ENCODE measurements around the gene IL4.

Gene IL4

DNA sequence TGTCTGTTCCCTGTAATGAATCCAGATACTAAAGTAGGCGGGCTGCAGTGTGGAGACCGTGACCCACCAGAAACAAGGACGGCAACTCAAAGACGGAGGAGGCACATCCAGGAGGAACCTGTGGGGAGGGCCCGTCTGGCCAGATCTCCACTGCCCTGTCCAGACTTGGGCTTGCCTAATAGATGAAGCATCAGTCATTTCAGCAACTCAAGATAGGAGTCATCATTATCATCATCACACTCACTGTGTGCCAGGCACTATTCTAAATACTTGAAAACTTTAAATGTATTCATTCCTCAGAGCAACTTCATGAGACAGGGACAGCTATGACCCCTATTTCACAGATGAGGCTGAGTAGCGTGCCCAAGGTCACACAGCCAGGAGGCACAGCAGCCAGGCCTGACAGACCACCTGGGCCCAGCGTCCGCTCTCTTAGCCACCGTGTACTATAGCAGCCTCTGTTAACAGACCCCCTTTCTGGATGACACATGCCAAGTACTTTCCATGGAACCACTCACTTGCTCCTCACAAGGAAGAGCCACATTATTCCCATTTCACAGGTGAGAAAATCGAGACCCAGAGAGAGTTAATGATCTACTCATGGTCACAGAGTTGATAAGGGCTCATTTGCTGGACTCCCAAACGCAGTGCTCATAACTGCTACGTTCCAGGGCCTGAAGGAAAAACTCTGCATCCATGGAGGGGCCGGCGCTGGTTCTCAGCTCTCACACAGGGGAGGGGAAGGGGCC, 4.9 kb upstream of the IL4 start:
- Histone ChIP-seq H3K36me3 (ENCODE audit: control insufficient read depth, insufficient read depth, low read length) (no peaks in the 10 kb centered on the region), H2AK5ac (ENCODE audit: low read length) (no peak overlapping the region), H3K4me3 (ENCODE audit: low read length) (no peak overlapping the region), H3K27ac (ENCODE audit: low read depth, low read length) (no peak overlapping the region), H2BK120ac (ENCODE audit: low read depth, low read length) (no peak overlapping the region), H3K4me1 (ENCODE audit: control insufficient read depth, low read depth, low read length) (peaks cover 2% of the 10 kb centered on the region), H3K79me2 (ENCODE audit: control insufficient read depth, insufficient read depth, low read length) (no peaks in the 10 kb centered on the region), H3K56ac (ENCODE audit: low read length) (no peak overlapping the region), H3K23ac (ENCODE audit: low read length) (no peak overlapping the region), H2BK15ac (replicated peaks; ENCODE audit: low read depth) (no peak overlapping the region), H3K9ac (ENCODE audit: low read length) (no peak overlapping the region), H4K8ac (ENCODE audit: low read depth, low read length) (no peak overlapping the region), H3K4ac (ENCODE audit: low read depth, low read length) (no peak overlapping the region), H3K18ac (ENCODE audit: low read length) (no peak overlapping the region), H3K79me1 (ENCODE audit: low read length) (no peaks in the 10 kb centered on the region), H4K5ac (ENCODE audit: low read length) (no peak overlapping the region), H3K4me2 (ENCODE audit: low read length) (no peak overlapping the region), H2BK5ac (ENCODE audit: low read length) (no peak overlapping the region), H3K27me3 (ENCODE audit: insufficient read depth, low read length, poor library complexity) (no peaks in the 10 kb centered on the region)
- no CpG with 5 or more reads among the region's 14 CpGs for WGBS (ENCODE audit: extremely low coverage, insufficient coverage, low lambda C conversion rate)
- no peak for DNase-seq

DNA sequence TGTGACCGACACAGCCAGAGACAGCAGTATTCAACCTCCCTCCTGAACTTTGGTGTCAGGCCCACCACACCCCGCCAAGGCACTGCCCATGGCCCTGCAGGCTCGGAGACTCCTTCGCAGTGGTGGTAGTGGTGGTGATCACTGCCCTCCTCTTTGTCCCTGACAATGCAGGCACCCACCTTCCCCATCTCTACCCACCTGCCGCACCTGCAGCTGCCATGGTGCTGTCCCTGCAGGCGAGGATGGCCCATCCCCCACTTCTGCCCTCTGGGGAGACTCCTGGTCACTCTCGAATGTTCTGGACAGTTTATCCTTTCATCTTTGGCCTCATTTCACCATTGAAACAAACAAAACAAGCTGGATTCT, 4.4 kb upstream of the IL4 start:
- no peak overlapping the region for H3K4ac ChIP-seq (ENCODE audit: low read depth, low read length)
- H3K36me3 ChIP-seq (ENCODE audit: control insufficient read depth, insufficient read depth, low read length), result no peaks in the 10 kb centered on the region
- H3K79me2 ChIP-seq (ENCODE audit: control insufficient read depth, insufficient read depth, low read length), result no peaks in the 10 kb centered on the region
- H2BK5ac ChIP-seq (ENCODE audit: low read length), result no peak overlapping the region
- H2BK120ac ChIP-seq (ENCODE audit: low read depth, low read length), result no peak overlapping the region
- no CpG with 5 or more reads among the region's 7 CpGs for WGBS (ENCODE audit: extremely low coverage, insufficient coverage, low lambda C conversion rate)
- no peak overlapping the region for H4K8ac ChIP-seq (ENCODE audit: low read depth, low read length)
- H2BK15ac ChIP-seq (replicated peaks; ENCODE audit: low read depth), result no peak overlapping the region
- no peak overlapping the region for H3K9ac ChIP-seq (ENCODE audit: low read length)
- H4K5ac ChIP-seq (ENCODE audit: low read length), result no peak overlapping the region
- H3K4me1 ChIP-seq (ENCODE audit: control insufficient read depth, low read depth, low read length), result peaks cover 2% of the 10 kb centered on the region
- no peak for DNase-seq
- H3K79me1 ChIP-seq (ENCODE audit: low read length), result no peaks in the 10 kb centered on the region
- no peak overlapping the region for H3K4me3 ChIP-seq (ENCODE audit: low read length)
- H3K27ac ChIP-seq (ENCODE audit: low read depth, low read length), result no peak overlapping the region
- no peak overlapping the region for H3K18ac ChIP-seq (ENCODE audit: low read length)
- no peaks in the 10 kb centered on the region for H3K27me3 ChIP-seq (ENCODE audit: insufficient read depth, low read length, poor library complexity)
- H3K56ac ChIP-seq (ENCODE audit: low read length), result no peak overlapping the region
- H3K23ac ChIP-seq (ENCODE audit: low read length), result no peak overlapping the region
- no peak overlapping the region for H2AK5ac ChIP-seq (ENCODE audit: low read length)
- H3K4me2 ChIP-seq (ENCODE audit: low read length), result no peak overlapping the region

DNA sequence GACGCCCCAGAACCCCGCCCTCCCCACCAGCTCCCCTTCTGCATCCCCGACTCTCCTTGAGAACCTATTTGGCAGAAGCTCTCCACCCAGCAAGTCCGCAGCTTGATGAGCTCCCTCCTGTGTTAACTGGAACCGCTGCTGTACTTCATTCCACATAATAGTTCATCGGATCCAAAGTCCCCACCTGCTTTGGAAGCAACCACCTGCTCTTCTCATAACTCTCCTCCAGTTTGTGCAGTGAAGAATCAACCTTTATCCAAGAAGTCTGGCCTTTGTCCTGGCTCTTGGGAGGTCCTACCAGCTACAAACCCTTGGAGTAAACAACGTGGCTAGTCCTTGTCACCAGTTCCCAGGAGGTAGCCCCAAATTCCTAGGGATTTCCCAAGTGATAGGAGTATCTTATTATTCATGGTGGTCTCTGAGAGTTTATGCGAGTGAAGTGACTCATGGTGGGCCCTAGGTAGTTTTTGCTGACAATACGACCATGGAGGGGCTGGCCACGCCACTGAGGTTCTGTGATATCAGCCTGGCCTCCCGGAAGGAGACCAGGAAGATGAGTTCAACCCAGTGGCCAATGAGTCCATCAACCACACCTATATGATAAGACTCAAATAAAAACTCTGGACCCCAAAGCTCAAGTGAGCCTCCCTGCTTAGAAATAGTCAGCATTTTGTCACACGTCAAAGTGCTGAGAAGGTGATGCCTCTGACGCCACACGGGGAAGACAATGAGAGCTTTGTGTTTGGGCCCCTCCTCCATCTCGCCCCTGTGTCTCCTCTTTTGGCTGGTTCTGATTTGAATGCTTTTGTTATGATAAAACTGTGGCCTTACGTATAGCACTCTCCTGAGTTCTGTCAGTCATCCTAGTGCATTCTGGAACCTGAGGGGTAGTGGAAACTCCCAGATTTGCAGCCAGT, 3.6 kb upstream of the IL4 start:
- Histone ChIP-seq H3K56ac (ENCODE audit: low read length) (no peak overlapping the region), H3K4me1 (ENCODE audit: control insufficient read depth, low read depth, low read length) (peaks cover 2% of the 10 kb centered on the region), H3K79me2 (ENCODE audit: control insufficient read depth, insufficient read depth, low read length) (no peaks in the 10 kb centered on the region), H2AK5ac (ENCODE audit: low read length) (no peak overlapping the region), H3K23ac (ENCODE audit: low read length) (no peak overlapping the region), H3K4ac (ENCODE audit: low read depth, low read length) (no peak overlapping the region), H4K5ac (ENCODE audit: low read length) (no peak overlapping the region), H3K36me3 (ENCODE audit: control insufficient read depth, insufficient read depth, low read length) (no peaks in the 10 kb centered on the region), H3K4me2 (ENCODE audit: low read length) (no peak overlapping the region), H3K79me1 (ENCODE audit: low read length) (no peaks in the 10 kb centered on the region), H2BK15ac (replicated peaks; ENCODE audit: low read depth) (no peak overlapping the region), H3K27ac (ENCODE audit: low read depth, low read length) (no peak overlapping the region), H2BK5ac (ENCODE audit: low read length) (no peak overlapping the region), H4K8ac (ENCODE audit: low read depth, low read length) (no peak overlapping the region), H3K9ac (ENCODE audit: low read length) (no peak overlapping the region), H2BK120ac (ENCODE audit: low read depth, low read length) (no peak overlapping the region), H3K4me3 (ENCODE audit: low read length) (no peak overlapping the region), H3K27me3 (ENCODE audit: insufficient read depth, low read length, poor library complexity) (no peaks in the 10 kb centered on the region), H3K18ac (ENCODE audit: low read length) (no peak overlapping the region)
- no peak for DNase-seq
- WGBS (ENCODE audit: extremely low coverage, insufficient coverage, low lambda C conversion rate), result no CpG with 5 or more reads among the region's 16 CpGs

DNA sequence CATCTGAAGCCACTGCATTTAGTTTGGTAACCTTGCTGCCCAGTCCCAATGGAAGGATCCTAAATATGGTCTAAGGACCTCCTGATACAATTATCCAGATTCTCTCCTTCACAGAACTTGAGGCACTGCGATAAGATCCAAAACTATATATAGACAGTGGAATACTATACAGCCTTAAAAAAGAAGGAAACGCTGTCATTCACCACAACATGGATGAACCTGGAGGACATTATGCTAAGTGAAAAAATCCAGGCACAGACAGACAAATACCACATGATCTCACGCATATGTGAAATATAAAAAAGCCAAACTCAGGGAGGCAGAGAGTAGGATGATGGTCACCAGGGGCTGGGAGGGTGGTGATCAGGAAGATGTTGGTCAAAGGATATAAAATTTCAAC, 2.8 kb upstream of the IL4 start:
- WGBS (ENCODE audit: extremely low coverage, insufficient coverage, low lambda C conversion rate), result no CpG with 5 or more reads among the region's 3 CpGs
- no peak overlapping the region for H2BK5ac ChIP-seq (ENCODE audit: low read length)

DNA sequence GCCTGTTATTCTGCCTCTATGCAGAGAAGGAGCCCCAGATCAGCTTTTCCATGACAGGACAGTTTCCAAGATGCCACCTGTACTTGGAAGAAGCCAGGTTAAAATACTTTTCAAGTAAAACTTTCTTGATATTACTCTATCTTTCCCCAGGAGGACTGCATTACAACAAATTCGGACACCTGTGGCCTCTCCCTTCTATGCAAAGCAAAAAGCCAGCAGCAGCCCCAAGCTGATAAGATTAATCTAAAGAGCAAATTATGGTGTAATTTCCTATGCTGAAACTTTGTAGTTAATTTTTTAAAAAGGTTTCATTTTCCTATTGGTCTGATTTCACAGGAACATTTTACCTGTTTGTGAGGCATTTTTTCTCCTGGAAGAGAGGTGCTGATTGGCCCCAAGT, 301 bp upstream of the IL4 start:
- Histone ChIP-seq H3K27ac (ENCODE audit: low read depth, low read length) (no peak overlapping the region), H4K5ac (ENCODE audit: low read length) (no peak overlapping the region), H3K79me2 (ENCODE audit: control insufficient read depth, insufficient read depth, low read length) (no peaks in the 10 kb centered on the region), H3K27me3 (ENCODE audit: insufficient read depth, low read length, poor library complexity) (no peaks in the 10 kb centered on the region), H2BK15ac (replicated peaks; ENCODE audit: low read depth) (no peak overlapping the region), H3K4me2 (ENCODE audit: low read length) (no peak overlapping the region), H3K18ac (ENCODE audit: low read length) (no peak overlapping the region), H3K4me3 (ENCODE audit: low read length) (no peak overlapping the region), H2AK5ac (ENCODE audit: low read length) (no peak overlapping the region), H3K79me1 (ENCODE audit: low read length) (no peaks in the 10 kb centered on the region), H3K4me1 (ENCODE audit: control insufficient read depth, low read depth, low read length) (peaks cover 2% of the 10 kb centered on the region), H3K4ac (ENCODE audit: low read depth, low read length) (no peak overlapping the region), H3K56ac (ENCODE audit: low read length) (no peak overlapping the region), H3K9ac (ENCODE audit: low read length) (no peak overlapping the region), H3K36me3 (ENCODE audit: control insufficient read depth, insufficient read depth, low read length) (no peaks in the 10 kb centered on the region), H2BK120ac (ENCODE audit: low read depth, low read length) (no peak overlapping the region), H4K8ac (ENCODE audit: low read depth, low read length) (no peak overlapping the region), H2BK5ac (ENCODE audit: low read length) (no peak overlapping the region), H3K23ac (ENCODE audit: low read length) (no peak overlapping the region)
- WGBS (ENCODE audit: extremely low coverage, insufficient coverage, low lambda C conversion rate), result no CpG with 5 or more reads among the region's 1 CpG
- no peak for DNase-seq

More for the DNA sequence above, 2.8 kb upstream of the IL4 start:
- Histone ChIP-seq H3K4ac (ENCODE audit: low read depth, low read length) (no peak overlapping the region), H3K4me2 (ENCODE audit: low read length) (no peak overlapping the region), H2BK120ac (ENCODE audit: low read depth, low read length) (no peak overlapping the region), H4K8ac (ENCODE audit: low read depth, low read length) (no peak overlapping the region), H2BK15ac (replicated peaks; ENCODE audit: low read depth) (no peak overlapping the region), H3K4me3 (ENCODE audit: low read length) (no peak overlapping the region), H3K18ac (ENCODE audit: low read length) (no peak overlapping the region), H3K79me1 (ENCODE audit: low read length) (no peaks in the 10 kb centered on the region), H3K23ac (ENCODE audit: low read length) (no peak overlapping the region), H4K5ac (ENCODE audit: low read length) (no peak overlapping the region), H3K79me2 (ENCODE audit: control insufficient read depth, insufficient read depth, low read length) (no peaks in the 10 kb centered on the region), H3K27ac (ENCODE audit: low read depth, low read length) (no peak overlapping the region), H3K27me3 (ENCODE audit: insufficient read depth, low read length, poor library complexity) (no peaks in the 10 kb centered on the region), H3K56ac (ENCODE audit: low read length) (no peak overlapping the region), H3K4me1 (ENCODE audit: control insufficient read depth, low read depth, low read length) (peaks cover 2% of the 10 kb centered on the region), H3K36me3 (ENCODE audit: control insufficient read depth, insufficient read depth, low read length) (no peaks in the 10 kb centered on the region), H3K9ac (ENCODE audit: low read length) (no peak overlapping the region), H2AK5ac (ENCODE audit: low read length) (no peak overlapping the region)
- DNase-seq, result no peak
